ENCODE measurements around the gene DLX1. TPM values are rescaled to one million over a fixed set of nuclear protein-coding genes. Genes with fewer than 3 reads are reported as not detected.

Gene DLX1
- total RNA-seq, 1 donor from 2014 or later: 0.17 TPM

DNA sequence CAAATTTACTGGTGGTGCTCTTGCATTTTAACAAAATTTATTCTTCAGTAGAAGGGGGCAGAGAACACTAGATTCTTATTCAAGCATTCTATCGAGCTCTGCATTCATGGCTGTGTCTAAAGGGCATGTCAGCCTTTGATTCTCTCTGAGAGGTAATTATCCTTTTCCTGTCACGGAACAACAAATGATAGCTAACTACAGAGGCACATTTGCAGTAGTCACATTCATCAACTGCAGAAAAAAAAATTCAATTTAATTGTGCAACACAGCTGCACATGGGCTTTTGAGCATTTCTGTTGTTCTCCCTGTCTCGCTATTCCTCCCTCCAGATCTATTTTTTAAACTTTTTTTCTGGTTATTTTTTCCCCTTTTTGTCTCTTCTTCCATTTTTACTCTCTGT lies 13.0 kb upstream of the DLX1 start:
- DNase-seq (ENCODE audit: low read depth): no peak
- no peak for TF ChIP-seq CTCF (IDR thresholded peaks at IDR 0.05; ENCODE audit: insufficient read depth, low read length, poor library complexity, severe bottlenecking)
- no peak overlapping the region for H3K4me3 ChIP-seq (ENCODE audit: low read depth, low read length)
- H3K36me3 ChIP-seq (ENCODE audit: control insufficient read depth, insufficient read depth, low read length): no peaks in the 10 kb centered on the region
- no peaks in the 10 kb centered on the region for H3K27me3 ChIP-seq (ENCODE audit: control insufficient read depth, insufficient read depth, low read length)

GRCh38 chr2:172072706-172073105 lies 12.6 kb upstream of the DLX1 start:
- H3K4me3 ChIP-seq (ENCODE audit: low read depth, low read length): no peak overlapping the region
- no peak for DNase-seq (ENCODE audit: low read depth)
- H3K27me3 ChIP-seq (ENCODE audit: control insufficient read depth, insufficient read depth, low read length): no peaks in the 10 kb centered on the region
- no peak for TF ChIP-seq CTCF (IDR thresholded peaks at IDR 0.05; ENCODE audit: insufficient read depth, low read length, poor library complexity, severe bottlenecking)
- H3K36me3 ChIP-seq (ENCODE audit: control insufficient read depth, insufficient read depth, low read length): no peaks in the 10 kb centered on the region

DNA sequence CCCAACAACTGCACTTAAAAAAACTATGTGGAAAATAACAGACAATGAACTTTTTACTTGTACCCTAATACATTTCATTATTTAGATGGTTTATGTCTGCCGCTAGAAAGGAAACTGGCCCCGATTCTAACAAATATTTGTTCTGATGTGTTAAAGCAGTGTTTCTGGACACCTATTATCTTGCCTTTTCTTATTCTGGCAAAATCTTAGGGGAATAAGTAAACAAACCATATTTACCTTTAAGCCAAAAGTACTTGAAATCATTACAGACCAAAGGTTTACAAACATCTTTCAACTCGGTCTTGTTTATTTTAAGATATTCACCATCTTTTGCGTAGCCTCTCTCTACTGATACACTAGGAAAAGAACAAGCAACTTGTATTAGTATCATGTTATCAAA lies 11.8 kb upstream of the DLX1 start:
- no peaks in the 10 kb centered on the region for H3K27me3 ChIP-seq (ENCODE audit: control insufficient read depth, insufficient read depth, low read length)
- no peak for TF ChIP-seq CTCF (IDR thresholded peaks at IDR 0.05; ENCODE audit: insufficient read depth, low read length, poor library complexity, severe bottlenecking)
- H3K4me3 ChIP-seq (ENCODE audit: low read depth, low read length): no peak overlapping the region
- no peak for DNase-seq (ENCODE audit: low read depth)
- no peaks in the 10 kb centered on the region for H3K36me3 ChIP-seq (ENCODE audit: control insufficient read depth, insufficient read depth, low read length)

DNA sequence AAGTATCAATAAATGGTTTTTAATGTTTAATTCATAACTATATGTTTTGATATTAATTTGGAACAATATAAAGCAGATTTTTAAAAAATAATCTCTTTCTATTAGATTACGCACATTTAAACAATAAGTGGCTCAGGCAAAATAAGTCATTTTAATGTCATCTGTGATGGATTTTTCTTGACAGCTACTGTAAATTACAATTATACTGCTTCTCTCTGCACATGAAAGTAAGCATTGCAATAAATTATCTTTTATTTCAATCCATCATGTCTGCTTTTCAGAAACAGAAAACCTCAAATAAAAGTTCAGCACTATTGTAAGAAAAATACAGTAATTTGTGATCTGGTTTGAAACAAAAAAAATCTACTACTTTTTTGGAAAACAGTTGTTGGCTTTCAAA lies 11.1 kb upstream of the DLX1 start:
- TF ChIP-seq CTCF (IDR thresholded peaks at IDR 0.05; ENCODE audit: insufficient read depth, low read length, poor library complexity, severe bottlenecking): no peak

GRCh38 chr2:172079416-172079815 lies 5.9 kb upstream of the DLX1 start:
- peaks cover 45% of the 10 kb centered on the region for H3K27me3 ChIP-seq (ENCODE audit: control insufficient read depth, insufficient read depth, low read length)

More for the DNA sequence above, 11.1 kb upstream of the DLX1 start:
- no peak for DNase-seq (ENCODE audit: low read depth)
- H3K4me3 ChIP-seq (ENCODE audit: low read depth, low read length): no peak overlapping the region
- no peaks in the 10 kb centered on the region for H3K36me3 ChIP-seq (ENCODE audit: control insufficient read depth, insufficient read depth, low read length)
- H3K27me3 ChIP-seq (ENCODE audit: control insufficient read depth, insufficient read depth, low read length): no peaks in the 10 kb centered on the region

More at GRCh38 chr2:172079416-172079815, 5.9 kb upstream of the DLX1 start:
- DNase-seq (ENCODE audit: low read depth): no peak
- no peak for TF ChIP-seq CTCF (IDR thresholded peaks at IDR 0.05; ENCODE audit: insufficient read depth, low read length, poor library complexity, severe bottlenecking)
- no peaks in the 10 kb centered on the region for H3K36me3 ChIP-seq (ENCODE audit: control insufficient read depth, insufficient read depth, low read length)
- no peak overlapping the region for H3K4me3 ChIP-seq (ENCODE audit: low read depth, low read length)
